Measurements from ENCODE around the gene THADA.

DNA sequence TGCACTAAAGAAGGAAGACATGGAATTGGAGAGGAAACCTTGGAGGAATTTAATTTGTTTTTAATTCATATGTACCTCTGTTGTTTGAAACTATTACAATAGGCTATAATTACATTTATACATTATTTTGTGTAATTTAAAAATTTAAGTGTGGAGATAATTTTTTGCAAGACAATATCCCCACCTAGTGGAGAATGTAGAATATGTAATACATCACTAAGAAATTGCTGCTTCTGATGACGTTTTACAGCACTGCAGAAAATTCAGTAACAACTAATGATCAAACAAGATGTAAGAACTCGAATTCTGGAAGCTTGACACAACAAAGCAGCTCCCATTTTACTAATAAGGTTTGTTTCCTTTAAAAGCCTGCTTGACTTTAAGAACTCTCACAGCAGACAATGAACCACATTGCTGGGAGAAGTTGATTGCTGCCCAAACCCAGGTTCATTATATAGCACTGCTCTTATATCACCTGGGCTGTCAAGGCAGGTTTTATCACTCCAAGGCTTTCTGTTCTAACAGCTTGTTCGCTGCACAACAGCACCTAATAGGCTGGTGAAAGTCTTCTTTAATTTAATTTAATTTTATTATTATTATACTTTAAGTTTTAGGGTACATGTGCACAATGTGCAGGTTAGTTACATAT is 53.4 kb downstream of the THADA start:
- no peak for TF ChIP-seq POLR2A (IDR thresholded peaks at IDR 0.05)
- TF ChIP-seq, protein P1, sequence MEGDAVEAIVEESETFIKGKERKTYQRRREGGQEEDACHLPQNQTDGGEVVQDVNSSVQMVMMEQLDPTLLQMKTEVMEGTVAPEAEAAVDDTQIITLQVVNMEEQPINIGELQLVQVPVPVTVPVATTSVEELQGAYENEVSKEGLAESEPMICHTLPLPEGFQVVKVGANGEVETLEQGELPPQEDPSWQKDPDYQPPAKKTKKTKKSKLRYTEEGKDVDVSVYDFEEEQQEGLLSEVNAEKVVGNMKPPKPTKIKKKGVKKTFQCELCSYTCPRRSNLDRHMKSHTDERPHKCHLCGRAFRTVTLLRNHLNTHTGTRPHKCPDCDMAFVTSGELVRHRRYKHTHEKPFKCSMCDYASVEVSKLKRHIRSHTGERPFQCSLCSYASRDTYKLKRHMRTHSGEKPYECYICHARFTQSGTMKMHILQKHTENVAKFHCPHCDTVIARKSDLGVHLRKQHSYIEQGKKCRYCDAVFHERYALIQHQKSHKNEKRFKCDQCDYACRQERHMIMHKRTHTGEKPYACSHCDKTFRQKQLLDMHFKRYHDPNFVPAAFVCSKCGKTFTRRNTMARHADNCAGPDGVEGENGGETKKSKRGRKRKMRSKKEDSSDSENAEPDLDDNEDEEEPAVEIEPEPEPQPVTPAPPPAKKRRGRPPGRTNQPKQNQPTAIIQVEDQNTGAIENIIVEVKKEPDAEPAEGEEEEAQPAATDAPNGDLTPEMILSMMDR (IDR thresholded peaks at IDR 0.05), result peak; percentile 56 to 84 (median 77)
